HG03520 (cell line): ENCODE measurements around the gene CCDC117.
"Not testable (repeated sequence)": the region's sequence is repeated elsewhere in the genome, so short reads cannot be mapped to it uniquely, and the experiment has no call there.

ENCODE experiments used
- ATAC-seq: cut with Tn5 transposase; IDR thresholded peaks from one replicate; pipeline ENCODE4 v1.9.1; 2021; ENCODE audit warnings: mild to moderate bottlenecking, moderate library complexity; ENCODE audit not compliant: unreplicated experiment

The CCDC117 gene

GRCh38 chr22:28772633-28773460 lies at the start of gene CCDC117:
Gene CCDC117, plus strand, starts transcription at chr22:28772695. Its CDS starts 155 bp downstream, at chr22:28772850.
- peak; percentile 82 for ATAC-seq

- no peak for ATAC-seq
These were observed 44.5 kb upstream of the CCDC117 start for GRCh38 chr22:28728002-28728401.

- no peak for ATAC-seq
These were observed 43.7 kb upstream of the CCDC117 start for GRCh38 chr22:28728621-28729313.

GRCh38 chr22:28730179-28730578 lies 42.3 kb upstream of the CCDC117 start:
- no peak for ATAC-seq

- no peak for ATAC-seq
These were observed 38.1 kb upstream of the CCDC117 start for GRCh38 chr22:28734393-28734792.

GRCh38 chr22:28736301-28737155 lies 36.0 kb upstream of the CCDC117 start:
- ATAC-seq: no peak

- no peak for ATAC-seq
These were observed 34.8 kb upstream of the CCDC117 start for GRCh38 chr22:28737701-28738100.

GRCh38 chr22:28738876-28739275 lies 33.6 kb upstream of the CCDC117 start:
- ATAC-seq: not testable (repeated sequence)

- no peak for ATAC-seq
These were observed 31.2 kb upstream of the CCDC117 start for GRCh38 chr22:28741200-28741784.

GRCh38 chr22:28741785-28742561 lies 30.5 kb upstream of the CCDC117 start, which contains the start of the genes CHEK2 and HSCB:
Gene CHEK2, minus strand, starts transcription at chr22:28741820. Its CDS starts 7,099 bp downstream, at chr22:28734721.
Gene HSCB, plus strand, starts transcription at chr22:28742039. Its CDS starts 57 bp downstream, at chr22:28742096.
- ATAC-seq: peak; percentile 87

GRCh38 chr22:28742562-28742962 lies 29.9 kb upstream of the CCDC117 start:
- ATAC-seq: no peak

- no peak for ATAC-seq
These were observed 28.6 kb upstream of the CCDC117 start for GRCh38 chr22:28743852-28744251.

- no peak for ATAC-seq
These were observed 22.0 kb upstream of the CCDC117 start for GRCh38 chr22:28750471-28750881.

- ATAC-seq: not testable (repeated sequence)
These were observed 18.0 kb upstream of the CCDC117 start for GRCh38 chr22:28754512-28754911.

GRCh38 chr22:28759861-28760560 lies 12.5 kb upstream of the CCDC117 start:
- no peak for ATAC-seq

- ATAC-seq: no peak
These were observed 11.1 kb upstream of the CCDC117 start for GRCh38 chr22:28761449-28761755.

GRCh38 chr22:28762000-28762399 lies 10.5 kb upstream of the CCDC117 start:
- not testable (repeated sequence) for ATAC-seq

GRCh38 chr22:28766628-28767027 lies 5.9 kb upstream of the CCDC117 start:
- no peak for ATAC-seq

GRCh38 chr22:28768701-28769393 lies 3.6 kb upstream of the CCDC117 start:
- ATAC-seq: no peak
